T-helper 2 cell treated with Interferon-gamma antibody and Interleukin-4, amounts not matched to agents 5 μg/mL and 100 μg/mL, for 36 hours (primary cell): Measurements from ENCODE around the gene TSSK1B.

Experiments
- DNase-seq: peaks from one replicate; pipeline ENCODE4 v3.0.0; 2021; ENCODE audit warnings: low spot score
- H3K27ac Mint-ChIP-seq: one replicate; pipeline ENCODE4 v1.8.0; 2021; ENCODE audit warnings: mild to moderate bottlenecking, mixed read lengths
- H3K27me3 Mint-ChIP-seq: one replicate; pipeline ENCODE4 v1.8.0; 2021; ENCODE audit warnings: low read depth, mixed read lengths
- H3K36me3 Mint-ChIP-seq: one replicate; pipeline ENCODE4 v1.8.0; 2021; ENCODE audit warnings: low read depth, mixed read lengths
- H3K4me1 Mint-ChIP-seq: one replicate; pipeline ENCODE4 v1.8.0; 2021; ENCODE audit warnings: low read depth, mixed read lengths
- H3K4me3 Mint-ChIP-seq: one replicate; pipeline ENCODE4 v1.8.0; 2022; ENCODE audit warnings: mild to moderate bottlenecking, moderate library complexity, mixed read lengths
- H3K9me3 Mint-ChIP-seq: one replicate; pipeline ENCODE4 v1.8.0; 2021; ENCODE audit warnings: mixed read lengths

TSSK1B gene

GRCh38 chr5:113384782-113385285 is 50.0 kb downstream of the TSSK1B start:
- peaks cover 24% of the 10 kb centered on the region for H3K4me1 Mint-ChIP-seq

GRCh38 chr5:113382731-113383130 is 52.1 kb downstream of the TSSK1B start:
- DNase-seq = no peak
- H3K27me3 Mint-ChIP-seq = peaks cover 34% of the 10 kb centered on the region
- H3K36me3 Mint-ChIP-seq = no peaks in the 10 kb centered on the region
- H3K4me1 Mint-ChIP-seq = peaks cover 35% of the 10 kb centered on the region
- H3K9me3 Mint-ChIP-seq = no peaks in the 10 kb centered on the region
- no peak overlapping the region for H3K4me3 Mint-ChIP-seq
- H3K27ac Mint-ChIP-seq = no peak overlapping the region

More at GRCh38 chr5:113384782-113385285, 50.0 kb downstream of the TSSK1B start:
- DNase-seq = no peak
- no peaks in the 10 kb centered on the region for H3K36me3 Mint-ChIP-seq
- H3K9me3 Mint-ChIP-seq = no peaks in the 10 kb centered on the region
- no peak overlapping the region for H3K27ac Mint-ChIP-seq
- peaks cover 39% of the 10 kb centered on the region for H3K27me3 Mint-ChIP-seq
- no peak overlapping the region for H3K4me3 Mint-ChIP-seq
